Measurements from ENCODE around the gene PDE8A.
"Not testable (repeated sequence)": the region's sequence is repeated elsewhere in the genome, so short reads cannot be mapped to it uniquely, and the experiment has no call there.

PDE8A gene

GRCh38 chr15:85142312-85142711 lies 160.7 kb downstream of the PDE8A start:
- FAIRE-seq, result no peak

GRCh38 chr15:85149465-85150129 lies 167.9 kb downstream of the PDE8A start:
- FAIRE-seq, result no peak

GRCh38 chr15:85150130-85150480 lies 168.4 kb downstream of the PDE8A start:
- no peak for FAIRE-seq

- FAIRE-seq, result no peak
Measured at GRCh38 chr15:85151145-85151544, 169.5 kb downstream of the PDE8A start.

- FAIRE-seq, result no peak
Measured at GRCh38 chr15:85151861-85152260, 170.2 kb downstream of the PDE8A start.

GRCh38 chr15:85154061-85154460 lies 172.4 kb downstream of the PDE8A start:
- no peak for FAIRE-seq

- no peak for FAIRE-seq
Measured at GRCh38 chr15:85155360-85155759, 173.7 kb downstream of the PDE8A start.

GRCh38 chr15:85155857-85156256 lies 174.2 kb downstream of the PDE8A start:
- no peak for FAIRE-seq

- FAIRE-seq, result no peak
Measured at GRCh38 chr15:85157344-85157743, 175.7 kb downstream of the PDE8A start.

GRCh38 chr15:85162237-85162636 lies 180.6 kb downstream of the PDE8A start:
- FAIRE-seq, result no peak

- no peak for FAIRE-seq
Measured at GRCh38 chr15:85164841-85165466, 183.3 kb downstream of the PDE8A start.

GRCh38 chr15:85167568-85167967 lies 185.9 kb downstream of the PDE8A start:
- FAIRE-seq, result no peak

- FAIRE-seq, result no peak
Measured at GRCh38 chr15:85168642-85169173, 187.1 kb downstream of the PDE8A start.

GRCh38 chr15:85171736-85172135 lies 190.1 kb downstream of the PDE8A start:
- FAIRE-seq, result no peak

GRCh38 chr15:85172846-85173490 lies 191.3 kb downstream of the PDE8A start:
- FAIRE-seq, result no peak

GRCh38 chr15:85173630-85174029 lies 192.0 kb downstream of the PDE8A start:
- FAIRE-seq, result not testable (repeated sequence)

GRCh38 chr15:85174521-85174920 lies 192.9 kb downstream of the PDE8A start:
- no peak for FAIRE-seq

- not testable (repeated sequence) for FAIRE-seq
Measured at GRCh38 chr15:85177042-85177515, 195.4 kb downstream of the PDE8A start.

GRCh38 chr15:85178308-85178707 lies 196.7 kb downstream of the PDE8A start:
- no peak for FAIRE-seq

- FAIRE-seq, result no peak
Measured at GRCh38 chr15:85179700-85180099, 198.0 kb downstream of the PDE8A start.

- FAIRE-seq, result not testable (repeated sequence)
Measured at GRCh38 chr15:85185350-85185749, 203.7 kb downstream of the PDE8A start.

- not testable (repeated sequence) for FAIRE-seq
Measured at GRCh38 chr15:85188171-85188577, 206.5 kb downstream of the PDE8A start.
